Cardiac muscle cell (in vitro differentiated cells and primary cell): ENCODE measurements around the gene ERGIC1. TPM values are rescaled to one million over a fixed set of nuclear protein-coding genes. Genes with fewer than 3 reads are reported as not detected.
A peak's percentile ranks its signal among the peaks of the same experiment; 100 is the strongest.

Experiments used
- DNase-seq, 2 donors: peaks; one replicate each; pipeline versions ENCODE4 v3.0.0 to v3.0.0-alpha.2; 2010 to 2017; ENCODE audit warnings: low read depth in 1 of 2, low spot score in 1 of 2
- H3K27ac ChIP-seq: fragments of 200-600 bp; sonication (generic); 2 replicates; pipeline ENCODE4 v1.5.1; 2016
- H3K27me3 ChIP-seq: fragments of 200-600 bp; sonication (generic); 2 replicates; pipeline ENCODE4 v1.6.0; 2016; ENCODE audit warnings: control low read depth
- H3K36me3 ChIP-seq: fragments of 200-600 bp; sonication (generic); 2 replicates; pipeline ENCODE4 v1.5.1; 2016; ENCODE audit warnings: control low read depth
- H3K4me1 ChIP-seq: fragments of 200-600 bp; sonication (generic); 2 replicates; pipeline ENCODE4 v1.8.1; 2017; ENCODE audit warnings: low read depth, mild to moderate bottlenecking, mixed run types
- H3K4me3 ChIP-seq: fragments of 200-600 bp; sonication (generic); 2 replicates; pipeline ENCODE4 v1.5.1; 2016; ENCODE audit warnings: mild to moderate bottlenecking
- H3K9me3 ChIP-seq: fragments of 200-600 bp; sonication (generic); 2 replicates; pipeline ENCODE4 v1.5.1; 2017; ENCODE audit warnings: low read depth, mild to moderate bottlenecking, control low read depth
- polyA plus RNA-seq: library from polyadenylated mRNA; unstranded; fragments of >200 nt; fragmentation: Nextera tagmentation; extraction: Ambion mirVana; gene quantifications from 2 replicates; pipeline ENCODE4 v1.2.1, GENCODE V29; 2016
- total RNA-seq: library from RNA; depleted of rRNA; stranded (reverse); fragments of >200 nt; gene quantifications from 2 replicates; pipeline ENCODE4 v1.2.3, GENCODE V29; 2016
- TF ChIP-seq, protein P1 (sequence below): IDR thresholded peaks from 2 replicates; pipeline ENCODE4 v1.5.1; 2012; ENCODE audit warnings: low read depth, mild to moderate bottlenecking, low read length

The ERGIC1 gene
- total and polyA plus RNA-seq, 2 experiments from 2014 or later, result 15.4 to 77.3 TPM

DNA sequence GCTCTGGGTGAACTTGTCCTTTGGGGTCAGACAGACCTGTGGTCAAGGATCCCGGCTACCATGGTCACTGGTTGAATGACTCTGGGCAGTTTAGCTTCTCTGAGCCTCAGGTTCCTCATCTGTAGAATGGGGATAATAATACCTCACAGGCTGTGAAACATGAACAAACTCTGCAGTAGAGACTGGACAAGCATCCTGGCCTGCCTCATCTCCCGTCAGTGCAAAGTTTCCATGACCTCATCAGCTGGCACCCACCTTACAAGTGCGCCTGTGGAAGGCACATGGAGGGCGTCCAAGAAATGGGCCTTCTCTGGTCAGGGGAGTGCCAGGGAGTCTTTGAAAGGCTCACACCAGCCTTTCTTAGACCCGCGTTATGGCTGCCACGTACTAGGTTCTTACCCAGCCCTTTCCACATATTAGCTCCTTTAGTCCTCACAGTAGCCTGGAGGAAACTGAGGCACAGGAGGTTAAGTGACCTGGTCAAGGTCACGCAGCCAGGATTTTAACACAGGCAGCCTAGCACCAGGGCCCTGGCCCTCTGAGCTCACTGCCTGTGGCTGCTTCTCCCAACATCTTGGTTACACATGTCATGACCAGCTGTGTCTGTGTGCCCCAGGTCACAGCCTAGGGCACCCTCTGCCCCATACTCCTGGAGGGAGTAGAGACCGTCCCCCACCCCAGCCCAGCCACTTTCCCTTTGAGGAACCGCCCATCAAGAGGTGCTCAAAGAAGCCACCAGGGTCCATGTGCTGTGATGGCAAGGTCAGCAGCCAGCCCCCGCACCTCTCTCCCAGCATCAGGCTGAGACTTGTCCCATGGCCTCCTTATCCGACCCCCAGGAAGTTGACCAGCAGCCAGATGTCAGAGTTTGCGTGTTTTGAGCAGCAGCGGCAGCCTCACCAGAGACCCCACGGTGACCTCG, 85.7 kb downstream of the ERGIC1 start:
- no peaks in the 10 kb centered on the region for H3K27me3 ChIP-seq
- no peak overlapping the region for H3K27ac ChIP-seq
- DNase-seq, result peak in 1 of 2 donors; percentile 67
- TF ChIP-seq, protein P1, sequence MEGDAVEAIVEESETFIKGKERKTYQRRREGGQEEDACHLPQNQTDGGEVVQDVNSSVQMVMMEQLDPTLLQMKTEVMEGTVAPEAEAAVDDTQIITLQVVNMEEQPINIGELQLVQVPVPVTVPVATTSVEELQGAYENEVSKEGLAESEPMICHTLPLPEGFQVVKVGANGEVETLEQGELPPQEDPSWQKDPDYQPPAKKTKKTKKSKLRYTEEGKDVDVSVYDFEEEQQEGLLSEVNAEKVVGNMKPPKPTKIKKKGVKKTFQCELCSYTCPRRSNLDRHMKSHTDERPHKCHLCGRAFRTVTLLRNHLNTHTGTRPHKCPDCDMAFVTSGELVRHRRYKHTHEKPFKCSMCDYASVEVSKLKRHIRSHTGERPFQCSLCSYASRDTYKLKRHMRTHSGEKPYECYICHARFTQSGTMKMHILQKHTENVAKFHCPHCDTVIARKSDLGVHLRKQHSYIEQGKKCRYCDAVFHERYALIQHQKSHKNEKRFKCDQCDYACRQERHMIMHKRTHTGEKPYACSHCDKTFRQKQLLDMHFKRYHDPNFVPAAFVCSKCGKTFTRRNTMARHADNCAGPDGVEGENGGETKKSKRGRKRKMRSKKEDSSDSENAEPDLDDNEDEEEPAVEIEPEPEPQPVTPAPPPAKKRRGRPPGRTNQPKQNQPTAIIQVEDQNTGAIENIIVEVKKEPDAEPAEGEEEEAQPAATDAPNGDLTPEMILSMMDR, result no peak
- H3K4me1 ChIP-seq, result no peaks in the 10 kb centered on the region
- no peaks in the 10 kb centered on the region for H3K36me3 ChIP-seq
- no peak overlapping the region for H3K4me3 ChIP-seq
- H3K9me3 ChIP-seq, result no peaks in the 10 kb centered on the region

DNA sequence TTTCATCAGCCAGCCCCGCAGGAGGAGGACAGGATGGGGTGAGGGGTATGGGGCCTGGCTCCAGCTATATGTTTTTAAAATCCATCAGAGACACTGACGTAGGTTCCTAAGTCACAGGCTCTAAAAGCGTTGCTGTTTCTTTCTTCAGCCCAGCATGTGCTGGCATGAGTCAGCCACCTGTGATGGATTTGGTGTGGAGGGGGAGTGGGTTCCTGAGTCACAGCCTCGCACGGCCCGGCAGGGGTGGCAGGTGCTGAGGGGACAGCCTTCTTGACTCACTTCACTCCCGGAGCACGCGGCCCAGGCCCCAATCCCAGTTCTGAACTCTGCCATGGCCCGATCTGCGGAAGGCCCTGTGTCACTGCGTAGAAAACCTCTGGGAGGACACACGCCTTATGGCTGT, 86.4 kb downstream of the ERGIC1 start:
- no peaks in the 10 kb centered on the region for H3K27me3 ChIP-seq
- no peaks in the 10 kb centered on the region for H3K9me3 ChIP-seq
- no peaks in the 10 kb centered on the region for H3K4me1 ChIP-seq
- H3K4me3 ChIP-seq, result no peak overlapping the region
- peak in 1 of 2 donors; percentile 95 for DNase-seq
- H3K27ac ChIP-seq, result no peak overlapping the region
- TF ChIP-seq, protein P1, result no peak
- H3K36me3 ChIP-seq, result no peaks in the 10 kb centered on the region

DNA sequence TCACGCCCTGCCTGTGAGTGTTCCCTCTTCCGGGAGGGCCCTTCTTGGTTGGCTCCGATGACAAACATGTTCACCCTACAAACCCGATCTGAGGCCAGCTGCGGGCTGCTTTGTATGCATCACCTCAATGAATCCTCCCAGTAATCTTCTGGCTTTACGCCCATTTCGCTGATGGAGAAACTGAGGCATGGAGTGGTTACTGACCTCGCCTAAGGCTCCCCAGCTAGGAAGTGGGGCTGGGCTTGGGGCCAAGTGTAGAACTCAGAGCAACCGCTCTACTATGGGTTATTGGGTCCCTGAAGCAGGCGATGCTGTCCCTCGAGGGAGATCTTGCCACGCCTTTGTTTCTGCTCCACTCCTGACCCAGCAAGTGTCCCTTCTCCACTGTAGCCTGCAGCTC, 86.9 kb downstream of the ERGIC1 start:
- H3K27me3 ChIP-seq, result no peaks in the 10 kb centered on the region
- TF ChIP-seq, protein P1, result no peak
- no peaks in the 10 kb centered on the region for H3K9me3 ChIP-seq
- no peak overlapping the region for H3K27ac ChIP-seq
- H3K4me1 ChIP-seq, result no peaks in the 10 kb centered on the region
- H3K36me3 ChIP-seq, result no peaks in the 10 kb centered on the region
- no peak overlapping the region for H3K4me3 ChIP-seq
- no peak for DNase-seq

GRCh38 chr5:172921906-172922305, 87.9 kb downstream of the ERGIC1 start:
- Histone ChIP-seq H3K27ac (no peak overlapping the region), H3K4me3 (no peak overlapping the region), H3K36me3 (no peaks in the 10 kb centered on the region), H3K4me1 (no peaks in the 10 kb centered on the region), H3K9me3 (no peaks in the 10 kb centered on the region), H3K27me3 (no peaks in the 10 kb centered on the region)
- DNase-seq, result no peak
- TF ChIP-seq, protein P1, result no peak

- TF ChIP-seq, protein P1, result no peak
- Histone ChIP-seq H3K27me3 (no peaks in the 10 kb centered on the region), H3K36me3 (no peaks in the 10 kb centered on the region)
Measured at GRCh38 chr5:172923539-172923938, 89.5 kb downstream of the ERGIC1 start.

More at GRCh38 chr5:172923539-172923938, 89.5 kb downstream of the ERGIC1 start:
- DNase-seq, result no peak
- Histone ChIP-seq H3K4me3 (no peak overlapping the region), H3K9me3 (no peaks in the 10 kb centered on the region), H3K4me1 (no peaks in the 10 kb centered on the region), H3K27ac (no peak overlapping the region)
